SK-N-SH (cell line): ENCODE measurements around the gene SLC4A2. TPM values are rescaled to one million over a fixed set of nuclear protein-coding genes. Genes with fewer than 3 reads are reported as not detected.

Source experiments
- CTCF ChIA-PET: fragments of 300-600, 350-600 bp; formaldehyde crosslinking; extraction: SDS; loops from one replicate; lab custom pipeline; 2021; lab: Yijun Ruan, JAX
- POLR2A ChIA-PET: fragments of 350-600 bp; sonication (Branson Sonifier 250); formaldehyde crosslinking; extraction: SDS; loops from one replicate; lab custom pipeline; 2020; ENCODE audit warnings: antibody characterized with exemption, inconsistent platforms; lab: Yijun Ruan, JAX
- DNase-seq: peaks from one replicate; pipeline ENCODE4 v3.0.0; 2012
- H2AFZ ChIP-seq: fragments of 200-600 bp; sonication (generic); 2 replicates; pipeline ENCODE4 v1.8.1; 2016; ENCODE audit warnings: antibody characterized with exemption, mild to moderate bottlenecking, low read depth
- H3F3A ChIP-seq: fragments of 200-600 bp; sonication (generic); replicated peaks from 2 replicates; pipeline ENCODE3; 2016; ENCODE audit warnings: antibody characterized with exemption, mild to moderate bottlenecking; ENCODE audit not compliant: insufficient read depth
- H3K27ac ChIP-seq, 2 experiments: fragments of 200-500 bp in 1 of 2; fragments of 200-600 bp in 1 of 2; sonication (Bioruptor generic) in 1 of 2; sonication (generic), shearing (Covaris generic) in 1 of 2; 2 replicates each; pipeline versions ENCODE4 v1.5.1 to v1.6.1; 2014 to 2016; ENCODE audit warnings: low read depth in 2 of 2, inconsistent platforms in 1 of 2, low read length in 1 of 2, mild to moderate bottlenecking in 1 of 2, mixed read lengths in 1 of 2
- H3K27me3 ChIP-seq: fragments of 200-600 bp; sonication (generic), shearing (Covaris generic); 2 replicates; pipeline ENCODE4 v1.6.1; 2016; ENCODE audit warnings: mixed run types; ENCODE audit not compliant: insufficient read depth
- H3K36me3 ChIP-seq, 2 experiments: fragments of 200-500 bp in 1 of 2; fragments of 200-600 bp in 1 of 2; sonication (Bioruptor generic) in 1 of 2; sonication (generic) in 1 of 2; replicated peaks in 1 of 2; 2 replicates each; pipeline versions ENCODE3 to v1.5.1; 2014 to 2016; ENCODE audit warnings: low read length in 1 of 2, mild to moderate bottlenecking in 1 of 2; ENCODE audit not compliant: insufficient read depth in 2 of 2, control insufficient read depth in 1 of 2
- H3K4me1 ChIP-seq, 2 experiments: fragments of 200-500 bp in 1 of 2; fragments of 200-600 bp in 1 of 2; sonication (Bioruptor generic) in 1 of 2; sonication (generic), shearing (Covaris generic) in 1 of 2; 2 replicates each; pipeline versions ENCODE4 v1.5.1 to v1.6.1; 2014 to 2016; ENCODE audit warnings: low read depth in 1 of 2, low read length in 1 of 2, mixed run types in 1 of 2; ENCODE audit not compliant: insufficient read depth in 2 of 2, control insufficient read depth in 1 of 2
- H3K4me2 ChIP-seq: fragments of 200-600 bp; sonication (generic), shearing (Covaris generic); 2 replicates; pipeline ENCODE4 v1.6.1; 2017; ENCODE audit warnings: mixed run types
- H3K4me3 ChIP-seq, 2 experiments: fragments of 200-500 bp in 1 of 2; fragments of 200-600 bp in 1 of 2; sonication (Bioruptor generic) in 1 of 2; sonication (generic), shearing (Covaris generic) in 1 of 2; 2 replicates each; pipeline versions ENCODE4 v1.5.1 to v1.8.1; 2014 to 2016; ENCODE audit warnings: low read depth in 2 of 2, inconsistent platforms in 1 of 2, low read length in 1 of 2, mild to moderate bottlenecking in 1 of 2, mixed read lengths in 1 of 2, moderate library complexity in 1 of 2
- H3K79me2 ChIP-seq: fragments of 200-600 bp; sonication (generic); 2 replicates; pipeline ENCODE4 v1.8.1; 2017; ENCODE audit warnings: mild to moderate bottlenecking; ENCODE audit not compliant: insufficient read depth
- H3K9ac ChIP-seq: fragments of 200-600 bp; sonication (generic); 2 replicates; pipeline ENCODE4 v1.6.1; 2017; ENCODE audit warnings: mixed run types
- H3K9me2 ChIP-seq: fragments of 200-600 bp; sonication (generic); 2 replicates; pipeline ENCODE4 v1.6.1; 2017; ENCODE audit warnings: mixed run types
- H3K9me3 ChIP-seq: fragments of 200-600 bp; sonication (generic); 2 replicates; pipeline ENCODE4 v1.6.1; 2017; ENCODE audit warnings: mixed run types, mild to moderate bottlenecking, moderate library complexity
- H4K20me1 ChIP-seq: fragments of 200-600 bp; sonication (generic); 2 replicates; pipeline ENCODE4 v1.6.1; 2017; ENCODE audit warnings: mild to moderate bottlenecking, mixed run types; ENCODE audit not compliant: insufficient read depth
- CHD2 ChIP-seq: fragments of 150-350 bp; IDR thresholded peaks from 2 replicates; pipeline ENCODE4 v1.6.1; 2018; ENCODE audit warnings: low read length; ENCODE audit not compliant: partially characterized antibody
- ELF1 ChIP-seq: IDR thresholded peaks from 2 replicates; pipeline ENCODE4 v1.4.0; 2012
- EP300 ChIP-seq, 2 experiments: IDR thresholded peaks; 2 replicates each; pipeline versions ENCODE4 v1.4.0 to v1.6.1; 2012; ENCODE audit warnings: borderline replicate concordance in 1 of 2, low read depth in 1 of 2, low read length in 1 of 2
- GATA2 ChIP-seq: sonication (generic); formaldehyde crosslinking; IDR thresholded peaks from 2 replicates; pipeline ENCODE4 v1.5.0; 2020; ENCODE audit warnings: mild to moderate bottlenecking, missing genetic modification reagents
- MAX ChIP-seq: IDR thresholded peaks from 2 replicates; pipeline ENCODE4 v1.4.0; 2012; ENCODE audit warnings: low read depth
- NRF1 ChIP-seq: IDR thresholded peaks from 2 replicates; pipeline ENCODE4 v1.6.1; 2012; ENCODE audit warnings: low read depth, mild to moderate bottlenecking, low read length
- PBX3 ChIP-seq: IDR thresholded peaks from 2 replicates; pipeline ENCODE4; 2012
- POLR2AphosphoS5 ChIP-seq: IDR thresholded peaks from 2 replicates; pipeline ENCODE4 v1.6.1; 2012; ENCODE audit warnings: low read depth, low read length
- RFX5 ChIP-seq: IDR thresholded peaks from 2 replicates; pipeline ENCODE4 v1.6.1; 2012; ENCODE audit warnings: mild to moderate bottlenecking, improper control_type of control experiment, low read length
- SIN3A ChIP-seq: IDR thresholded peaks from 2 replicates; pipeline ENCODE4 v1.6.1; 2012; ENCODE audit warnings: low read depth, mild to moderate bottlenecking, low read length, moderate library complexity, borderline replicate concordance
- TAF1 ChIP-seq: IDR thresholded peaks from 2 replicates; pipeline ENCODE4 v1.6.1; 2012; ENCODE audit warnings: low read depth, mild to moderate bottlenecking, low read length, moderate library complexity, borderline replicate concordance
- ZBTB33 ChIP-seq: IDR thresholded peaks from 2 replicates; pipeline ENCODE4 v1.4.0; 2012; ENCODE audit warnings: low read depth, borderline replicate concordance
- WGBS: methylation state at CpG from one replicate; pipeline ENCODE4 v1.1.6; 2017; ENCODE audit warnings: low lambda C conversion rate; 5-methylcytosine and 5-hydroxymethylcytosine counted together
- polyA plus RNA-seq, 3 experiments: library from polyadenylated mRNA; depleted of rRNA; stranded (reverse); fragments of >200 nt; gene quantifications; 2 replicates each; pipeline ENCODE4 v1.2.3, GENCODE V29; 2012

Gene SLC4A2
- polyA plus RNA-seq, 1 of the 3 experiments (the other 2 are of a cell fraction) = 167 TPM

- no peak for TF ChIP-seq ZBTB33
- TF ChIP-seq NRF1 = peak; percentile 64; the same call in 1 of the 2 replicates
- TF ChIP-seq MAX = peak; percentile 75
- TF ChIP-seq SIN3A = peak; percentile 79; the same call in 1 of the 2 replicates
- no peak for TF ChIP-seq EP300 (IDR thresholded peaks at IDR 0.05; ENCODE audit: borderline replicate concordance in 1 of 2, low read depth in 1 of 2, low read length in 1 of 2)
- TF ChIP-seq TAF1 = 0 out of 2 replicates have a peak, but pooled peaks have one; percentile 31
- peak; percentile 96 for TF ChIP-seq ELF1
These were observed 1.2 kb upstream of the SLC4A2 start (continued) for GRCh38 chr7:151057989-151058780.

- no peaks in the 10 kb centered on the region for H3F3A ChIP-seq
- H3K4me3 ChIP-seq = peak overlapping the region; percentile 66 to 99
- no peaks in the 10 kb centered on the region for H3K9me3 ChIP-seq
- peak overlapping the region; percentile 85 for H3K4me2 ChIP-seq
- DNase-seq = no peak
- TF ChIP-seq GATA2 (CRISPR knock-in tag) (no peak), CHD2 (no peak), TAF1 (no peak), PBX3 (no peak), RFX5 (no peak), POLR2AphosphoS5 (no peak)
- TF ChIP-seq, all 33 proteins: peak for 0
- H3K79me2 ChIP-seq = peaks cover 62% of the 10 kb centered on the region
- no peaks in the 10 kb centered on the region for H3K9me2 ChIP-seq
- WGBS = 20% methylated on average over 18 of the region's 18 CpGs
- H3K4me1 ChIP-seq = peaks cover 28 to 50% of the 10 kb centered on the region in 2 experiments
- H3K27me3 ChIP-seq = no peaks in the 10 kb centered on the region
- peaks cover 17 to 33% of the 10 kb centered on the region in 2 experiments for H3K36me3 ChIP-seq
- POLR2A ChIA-PET = interaction anchor here (0.8 to 2.3 kb wide), 5 partner anchors 11 to 27 kb away, joined by 3 to 11 read pairs (median 3); partner anchors contain the start of genes AGAP3, ASIC3 and FASTK
- H4K20me1 ChIP-seq = peaks cover 32% of the 10 kb centered on the region
- peak overlapping the region; percentile 84 for H3K9ac ChIP-seq
- CTCF ChIA-PET = interaction anchor here (0.6 to 12.2 kb wide), 12 partner anchors 9 to 73 kb away, joined by 3 to 126 read pairs (median 4); partner anchors contain the start of genes ABCB8, ASIC3, FASTK and TMUB1
- H3K27ac ChIP-seq = peak overlapping the region; percentile 95 to 99
- 0 out of 2 replicates have a peak overlapping the region, but pooled peaks have one; percentile 76 for H2AFZ ChIP-seq
These were observed 515 bp upstream of the SLC4A2 start for GRCh38 chr7:151058781-151059366.
